ENCODE measurements around the gene PLPPR1.

- no peak for TF ChIP-seq CTCF (IDR thresholded peaks at IDR 0.05; ENCODE audit: low read length)
- TF ChIP-seq EZH2 (optimal IDR thresholded peaks at IDR 0.05; ENCODE audit: low read depth, low read length) = no peak
- TF ChIP-seq EZH2phosphoT487 (IDR thresholded peaks at IDR 0.05; ENCODE audit: low read length) = no peak
Observed at GRCh38 chr9:101165131-101165530, 136.6 kb downstream of the PLPPR1 start.
